A549 (cell line): ENCODE results near the gene NRARP. TPM values are rescaled to one million over a fixed set of nuclear protein-coding genes. Genes with fewer than 3 reads are reported as not detected.
"Not testable (repeated sequence)": the region's sequence is repeated elsewhere in the genome, so short reads cannot be mapped to it uniquely, and the experiment has no call there.

Source experiments
- ATAC-seq, 2 experiments: fragments of 200-7000 bp in 1 of 2; fragments of >200 bp in 1 of 2; cut with Nextera tagmentation in 1 of 2; cut with Tn5 transposase in 1 of 2; 3 replicates each; pipeline versions ENCODE4 v1.8.0 to v1.9.1; 2018 to 2020; ENCODE audit warnings: mild to moderate bottlenecking in 1 of 2, moderate library complexity in 1 of 2
- CTCF ChIA-PET: fragments of 300-600 bp; sonication (Branson Sonifier 250); formaldehyde crosslinking; extraction: SDS; loops from one replicate; lab custom pipeline; 2021; ENCODE audit warnings: antibody characterized with exemption, inconsistent platforms; lab: Yijun Ruan, JAX
- POLR2A ChIA-PET: fragments of 350-600 bp; formaldehyde crosslinking; extraction: SDS; loops from one replicate; lab custom pipeline; 2021; ENCODE audit warnings: antibody characterized with exemption, inconsistent platforms; lab: Yijun Ruan, JAX
- DNase-seq, 2 experiments: peaks; one replicate each; pipeline versions ENCODE4 v3.0.0 to v3.0.0-alpha.2; 2011 to 2016; ENCODE audit warnings: low read depth in 1 of 2, low spot score in 1 of 2
- FAIRE-seq: peaks from 2 replicates; lab custom pipeline; 2011; peaks lifted over from hg19 to GRCh38; lab: Jason Lieb, UNC
- H3K27ac ChIP-seq, 2 experiments: fragments of >200 bp; sonication (Bioruptor Twin); formaldehyde crosslinking; 3 replicates each; pipeline ENCODE4 v1.5.1; 2016 to 2017
- H3K4me1 ChIP-seq: fragments of >200 bp; sonication (Bioruptor Twin); formaldehyde crosslinking; 3 replicates; pipeline ENCODE4 v1.6.1; 2016
- H3K4me2 ChIP-seq: fragments of >200 bp; sonication (Bioruptor Twin); formaldehyde crosslinking; 3 replicates; pipeline ENCODE4 v1.6.1; 2016
- H3K4me3 ChIP-seq: fragments of >200 bp; sonication (Bioruptor Twin); formaldehyde crosslinking; 3 replicates; pipeline ENCODE4 v1.5.1; 2016
- H3K9me3 ChIP-seq: fragments of >200 bp; sonication (Bioruptor Twin); formaldehyde crosslinking; 3 replicates; pipeline ENCODE4 v1.6.1; 2016
- CBX8 ChIP-seq: fragments of 200-600 bp; sonication (generic); IDR thresholded peaks from 2 replicates; pipeline ENCODE4 v1.6.1; 2016
- FOSL2 ChIP-seq, 2 experiments: fragments of 450-650 bp in 1 of 2; fragments of >200 bp in 1 of 2; sonication (Bioruptor Twin) in 1 of 2; formaldehyde crosslinking; IDR thresholded peaks; 2 replicates each; pipeline versions ENCODE4 v1.5.0 to v1.6.1; 2016 to 2020; ENCODE audit warnings: mild to moderate bottlenecking in 1 of 2, moderate library complexity in 1 of 2
- HDAC2 ChIP-seq: fragments of 200-600 bp; sonication (generic); IDR thresholded peaks from 2 replicates; pipeline ENCODE4 v1.6.1; 2016
- HOXB5 ChIP-seq: fragments of 250-450 bp; sonication (Bioruptor Pico); IDR thresholded peaks from 2 replicates; pipeline ENCODE4 v1.5.0; 2020; ENCODE audit warnings: mild to moderate bottlenecking, moderate library complexity
- JUN ChIP-seq, 2 experiments: fragments of >200 bp; sonication (Bioruptor Twin); formaldehyde crosslinking; IDR thresholded peaks; 2 replicates in 1 of 2; 3 replicates in 1 of 2; pipeline ENCODE4 v1.6.1; 2016 to 2017
- JUNB ChIP-seq: fragments of >200 bp; sonication (Bioruptor Twin); formaldehyde crosslinking; IDR thresholded peaks from 2 replicates; pipeline ENCODE4 v1.6.1; 2016
- MAZ ChIP-seq: fragments of 150-350 bp; IDR thresholded peaks from 2 replicates; pipeline ENCODE4 v1.6.1; 2014; ENCODE audit warnings: antibody characterized with exemption, low read depth, low read length, borderline replicate concordance
- MYC ChIP-seq: IDR thresholded peaks from 2 replicates; pipeline ENCODE4 v1.6.1; 2012; ENCODE audit warnings: mild to moderate bottlenecking, inconsistent platforms, low read length, improper control_type of control experiment, borderline replicate concordance
- POLR2A ChIP-seq: IDR thresholded peaks from 2 replicates; pipeline ENCODE4 v1.6.1; 2012; ENCODE audit warnings: mild to moderate bottlenecking, low read length
- RAD21 ChIP-seq, 2 experiments: fragments of >200 bp in 1 of 2; sonication (Bioruptor Twin) in 1 of 2; formaldehyde crosslinking in 1 of 2; IDR thresholded peaks in 1 of 2; conservative IDR thresholded peaks in 1 of 2; 2 replicates in 1 of 2; 3 replicates in 1 of 2; pipeline ENCODE4 v1.6.1; 2012 to 2018; ENCODE audit warnings: inconsistent platforms in 1 of 2
- RCOR1 ChIP-seq: fragments of 150-350 bp; IDR thresholded peaks from 2 replicates; pipeline ENCODE4 v1.6.1; 2014; ENCODE audit warnings: antibody characterized with exemption, low read length, low read depth
- RFX5 ChIP-seq: fragments of 450-650 bp; IDR thresholded peaks from 2 replicates; pipeline ENCODE4 v1.7.1; 2014; ENCODE audit warnings: antibody characterized with exemption, mild to moderate bottlenecking, moderate library complexity
- RNF2 ChIP-seq: fragments of 200-600 bp; sonication (generic); IDR thresholded peaks from 2 replicates; pipeline ENCODE4 v1.6.1; 2016; ENCODE audit warnings: low read depth, mild to moderate bottlenecking, antibody characterized with exemption, moderate library complexity, borderline replicate concordance
- SREBF2 ChIP-seq: fragments of 450-650 bp; IDR thresholded peaks from 2 replicates; pipeline ENCODE4 v1.6.1; 2014; ENCODE audit warnings: mild to moderate bottlenecking, moderate library complexity
- TFCP2L1 ChIP-seq: fragments of 250-450 bp; sonication (Bioruptor Pico); IDR thresholded peaks from 2 replicates; pipeline ENCODE4 v1.5.0; 2021; ENCODE audit warnings: mild to moderate bottlenecking
- TP53 ChIP-seq: fragments of 250-450 bp; sonication (Bioruptor Pico); IDR thresholded peaks from 2 replicates; pipeline ENCODE4 v1.5.0; 2021; ENCODE audit warnings: mild to moderate bottlenecking, moderate library complexity
- ZC3H11A ChIP-seq: fragments of 450-650 bp; IDR thresholded peaks from 2 replicates; pipeline ENCODE4 v1.6.1; 2014; ENCODE audit warnings: antibody characterized with exemption, mild to moderate bottlenecking
- ZFP36 ChIP-seq: fragments of 450-650 bp; IDR thresholded peaks from 2 replicates; pipeline ENCODE4 v1.6.1; 2014; ENCODE audit warnings: borderline replicate concordance; ENCODE audit not compliant: partially characterized antibody
- WGBS: methylation state at CpG from one replicate; pipeline ENCODE4 v1.1.6; 2017; ENCODE audit errors: missing lambda C conversion rate; 5-methylcytosine and 5-hydroxymethylcytosine counted together
- polyA plus RNA-seq, 4 experiments: library from polyadenylated mRNA; depleted of rRNA in 3 of 4; stranded (reverse); fragments of >200 nt; fragmentation: RNase III in 1 of 4; extraction: RNeasy Plus Mini Kit Qiagen cat#74134 plus additional on column Dnase treatment in 1 of 4; gene quantifications; 2 replicates in 3 of 4; 3 replicates in 1 of 4; pipeline ENCODE4 v1.2.3, GENCODE V29; 2011 to 2017
- TF ChIP-seq, protein P1 (sequence below): IDR thresholded peaks from 2 replicates; pipeline ENCODE4 v1.6.1; 2012
- TF ChIP-seq, protein P2 (sequence below): fragments of >200 bp; sonication (Bioruptor Twin); formaldehyde crosslinking; IDR thresholded peaks from 2 replicates; pipeline ENCODE4 v1.6.1; 2016
- TF ChIP-seq, protein P3 (sequence below): fragments of >200 bp; sonication (Bioruptor Twin); formaldehyde crosslinking; IDR thresholded peaks from 3 replicates; pipeline ENCODE4 v1.6.1; 2016
- TF ChIP-seq, protein P4 (sequence below): fragments of 450-650 bp; IDR thresholded peaks from 2 replicates; pipeline ENCODE4 v1.6.1; 2014; ENCODE audit warnings: antibody characterized with exemption
- TF ChIP-seq, protein P5 (sequence below): fragments of >200 bp; sonication (Bioruptor Twin); formaldehyde crosslinking; IDR thresholded peaks from 3 replicates; pipeline ENCODE4 v1.5.1; 2016

The NRARP gene
- polyA plus RNA-seq, 2 of the 4 experiments (the other 2 are of a cell fraction), result 1.3 to 5.1 TPM

DNA sequence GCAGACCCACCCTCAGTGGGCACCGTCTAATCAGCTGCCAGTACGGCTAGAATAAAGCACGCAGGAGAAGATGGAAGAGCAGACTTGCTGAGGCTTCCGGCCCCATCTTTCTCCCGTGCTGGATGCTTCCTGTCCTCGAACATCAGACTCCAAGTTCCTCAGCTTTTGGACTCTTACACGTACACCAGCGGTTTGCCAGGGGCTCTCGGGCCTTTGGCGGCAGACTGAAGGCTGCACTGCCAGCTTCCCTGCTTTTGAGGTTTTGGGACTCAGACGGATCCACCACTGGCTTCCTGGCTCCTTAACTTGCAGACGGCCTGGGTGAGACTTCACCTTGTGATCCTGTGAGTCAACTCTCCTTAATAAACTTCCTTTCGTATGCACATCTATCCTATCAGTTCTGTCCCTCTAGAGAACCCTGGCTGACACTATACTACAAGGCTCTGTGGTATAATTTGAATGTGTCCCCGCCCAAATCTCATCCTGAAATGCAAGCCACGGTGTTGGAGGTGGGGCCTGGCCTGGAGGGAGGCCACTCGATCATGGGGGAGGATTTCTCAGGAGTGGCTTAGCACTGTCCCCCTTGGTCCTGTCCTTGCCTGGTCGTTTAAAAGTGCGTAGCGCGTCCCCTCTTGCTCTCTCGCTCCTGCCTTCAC is 31.1 kb upstream of the NRARP start (continued):
- TF ChIP-seq RCOR1, result no peak
- TF ChIP-seq, protein P1, sequence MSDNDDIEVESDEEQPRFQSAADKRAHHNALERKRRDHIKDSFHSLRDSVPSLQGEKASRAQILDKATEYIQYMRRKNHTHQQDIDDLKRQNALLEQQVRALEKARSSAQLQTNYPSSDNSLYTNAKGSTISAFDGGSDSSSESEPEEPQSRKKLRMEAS, result no peak
- TF ChIP-seq, protein P2, sequence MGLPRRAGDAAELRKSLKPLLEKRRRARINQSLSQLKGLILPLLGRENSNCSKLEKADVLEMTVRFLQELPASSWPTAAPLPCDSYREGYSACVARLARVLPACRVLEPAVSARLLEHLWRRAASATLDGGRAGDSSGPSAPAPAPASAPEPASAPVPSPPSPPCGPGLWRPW, result no peak
- no peak for TF ChIP-seq HDAC2
- TF ChIP-seq MYC, result no peak
- TF ChIP-seq, all 56 proteins: peak for 0

DNA sequence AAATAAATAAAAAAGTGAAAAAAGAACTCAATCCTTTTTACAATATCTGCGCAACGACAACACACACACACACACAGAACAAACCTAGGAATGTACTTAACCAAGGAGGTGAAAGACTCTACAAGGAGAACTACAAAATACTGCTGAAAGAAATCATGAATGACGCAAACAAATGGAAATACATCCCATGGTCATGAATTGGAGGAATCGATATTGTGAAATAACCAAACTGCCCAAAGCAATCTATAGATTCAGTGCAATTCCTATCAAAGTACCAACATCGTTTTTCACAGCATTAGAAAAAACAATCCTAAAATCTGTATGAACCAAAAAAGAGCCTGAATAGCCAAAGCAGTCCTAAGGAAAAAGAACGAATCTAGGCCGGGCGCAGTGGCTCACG is 29.9 kb upstream of the NRARP start:
- Histone ChIP-seq H3K4me2 (no peak overlapping the region), H3K4me1 (no peaks in the 10 kb centered on the region), H3K9me3 (peaks cover 18% of the 10 kb centered on the region; the same call in 2 of the 3 replicates), H3K27ac (no peak overlapping the region), H3K4me3 (no peak overlapping the region)
- no peak for FAIRE-seq
- ChIA-PET CTCF (no interaction called here), POLR2A (no interaction called here)
- 83% methylated on average over 9 of the region's 9 CpGs for WGBS
- ATAC-seq, result no peak
- TF ChIP-seq HDAC2, result no peak
- no peak for TF ChIP-seq FOSL2 (IDR thresholded peaks at IDR 0.05)
- TF ChIP-seq FOSL2 (CRISPR knock-in tag; IDR thresholded peaks at IDR 0.05), result no peak
- TF ChIP-seq RNF2, result no peak
- no peak for TF ChIP-seq TFCP2L1 (CRISPR knock-in tag)
- TF ChIP-seq, protein P3, sequence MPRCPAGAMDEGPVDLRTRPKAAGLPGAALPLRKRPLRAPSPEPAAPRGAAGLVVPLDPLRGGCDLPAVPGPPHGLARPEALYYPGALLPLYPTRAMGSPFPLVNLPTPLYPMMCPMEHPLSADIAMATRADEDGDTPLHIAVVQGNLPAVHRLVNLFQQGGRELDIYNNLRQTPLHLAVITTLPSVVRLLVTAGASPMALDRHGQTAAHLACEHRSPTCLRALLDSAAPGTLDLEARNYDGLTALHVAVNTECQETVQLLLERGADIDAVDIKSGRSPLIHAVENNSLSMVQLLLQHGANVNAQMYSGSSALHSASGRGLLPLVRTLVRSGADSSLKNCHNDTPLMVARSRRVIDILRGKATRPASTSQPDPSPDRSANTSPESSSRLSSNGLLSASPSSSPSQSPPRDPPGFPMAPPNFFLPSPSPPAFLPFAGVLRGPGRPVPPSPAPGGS, result no peak
- TF ChIP-seq CBX8, result no peak
- TF ChIP-seq TP53 (CRISPR knock-in tag), result no peak
- TF ChIP-seq HOXB5 (CRISPR knock-in tag), result no peak
- TF ChIP-seq RFX5, result no peak
- TF ChIP-seq RCOR1, result no peak
- TF ChIP-seq RAD21 (conservative IDR thresholded peaks at IDR 0.05 in 1 of 2, IDR thresholded peaks at IDR 0.05 in 1 of 2), result no peak
- no peak for TF ChIP-seq ZC3H11A
- no peak for TF ChIP-seq JUNB
- TF ChIP-seq, protein P4, sequence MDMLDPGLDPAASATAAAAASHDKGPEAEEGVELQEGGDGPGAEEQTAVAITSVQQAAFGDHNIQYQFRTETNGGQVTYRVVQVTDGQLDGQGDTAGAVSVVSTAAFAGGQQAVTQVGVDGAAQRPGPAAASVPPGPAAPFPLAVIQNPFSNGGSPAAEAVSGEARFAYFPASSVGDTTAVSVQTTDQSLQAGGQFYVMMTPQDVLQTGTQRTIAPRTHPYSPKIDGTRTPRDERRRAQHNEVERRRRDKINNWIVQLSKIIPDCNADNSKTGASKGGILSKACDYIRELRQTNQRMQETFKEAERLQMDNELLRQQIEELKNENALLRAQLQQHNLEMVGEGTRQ, result no peak
- no peak for DNase-seq

DNA sequence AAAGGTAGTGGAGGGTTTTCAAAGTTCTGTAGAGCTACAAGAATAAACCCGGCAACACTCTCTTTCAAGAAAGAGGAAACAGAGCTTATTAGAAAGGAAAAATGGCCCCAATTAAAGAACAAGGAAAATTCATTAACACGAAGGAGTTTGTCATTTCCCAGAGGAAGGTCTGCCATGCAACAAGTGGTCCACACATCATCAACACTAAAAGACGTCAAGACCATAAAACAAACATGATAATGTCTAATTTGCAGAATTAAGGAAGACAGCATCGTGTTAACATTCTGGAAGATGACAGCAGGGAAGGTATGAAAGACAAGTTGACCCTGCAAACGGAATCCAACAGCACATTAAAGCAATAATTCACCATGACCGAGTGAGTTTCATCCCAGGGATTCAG is 28.6 kb upstream of the NRARP start:
- POLR2A ChIA-PET, result no interaction called here
- CTCF ChIA-PET, result no interaction called here
- Histone ChIP-seq H3K4me2 (no peak overlapping the region), H3K9me3 (peaks cover 8% of the 10 kb centered on the region; the same call in 2 of the 3 replicates), H3K27ac (no peak overlapping the region), H3K4me1 (no peaks in the 10 kb centered on the region), H3K4me3 (no peak overlapping the region)
- ATAC-seq, result no peak
- DNase-seq, result no peak
- no peak for FAIRE-seq
- 43% methylated on average over 6 of the region's 6 CpGs for WGBS
- TF ChIP-seq SREBF2 (no peak), MAZ (no peak), JUN (IDR thresholded peaks at IDR 0.05) (no peak), POLR2A (no peak), ZFP36 (no peak)
- TF ChIP-seq, protein P5, sequence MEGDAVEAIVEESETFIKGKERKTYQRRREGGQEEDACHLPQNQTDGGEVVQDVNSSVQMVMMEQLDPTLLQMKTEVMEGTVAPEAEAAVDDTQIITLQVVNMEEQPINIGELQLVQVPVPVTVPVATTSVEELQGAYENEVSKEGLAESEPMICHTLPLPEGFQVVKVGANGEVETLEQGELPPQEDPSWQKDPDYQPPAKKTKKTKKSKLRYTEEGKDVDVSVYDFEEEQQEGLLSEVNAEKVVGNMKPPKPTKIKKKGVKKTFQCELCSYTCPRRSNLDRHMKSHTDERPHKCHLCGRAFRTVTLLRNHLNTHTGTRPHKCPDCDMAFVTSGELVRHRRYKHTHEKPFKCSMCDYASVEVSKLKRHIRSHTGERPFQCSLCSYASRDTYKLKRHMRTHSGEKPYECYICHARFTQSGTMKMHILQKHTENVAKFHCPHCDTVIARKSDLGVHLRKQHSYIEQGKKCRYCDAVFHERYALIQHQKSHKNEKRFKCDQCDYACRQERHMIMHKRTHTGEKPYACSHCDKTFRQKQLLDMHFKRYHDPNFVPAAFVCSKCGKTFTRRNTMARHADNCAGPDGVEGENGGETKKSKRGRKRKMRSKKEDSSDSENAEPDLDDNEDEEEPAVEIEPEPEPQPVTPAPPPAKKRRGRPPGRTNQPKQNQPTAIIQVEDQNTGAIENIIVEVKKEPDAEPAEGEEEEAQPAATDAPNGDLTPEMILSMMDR, result no peak

DNA sequence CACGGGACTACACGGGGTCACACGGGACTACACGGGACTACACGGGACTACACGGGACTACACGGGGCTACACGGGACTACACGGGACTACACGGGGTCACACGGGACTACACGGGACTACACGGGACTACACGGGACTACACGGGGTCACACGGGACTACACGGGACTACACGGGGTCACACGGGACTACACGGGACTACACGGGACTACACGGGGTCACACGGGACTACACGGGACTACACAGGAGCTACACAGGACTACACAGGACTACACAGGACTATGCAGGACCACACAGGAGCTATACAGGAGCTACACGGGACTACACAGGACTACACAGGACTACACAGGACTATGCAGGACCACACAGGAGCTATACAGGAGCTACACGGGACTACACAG is 27.5 kb upstream of the NRARP start:
- POLR2A ChIA-PET, CTCF ChIA-PET, FAIRE-seq: not testable (repeated sequence)

More for the DNA sequence above, 27.5 kb upstream of the NRARP start:
- not testable (repeated sequence) for H3K4me2 ChIP-seq, ATAC-seq, H3K9me3 ChIP-seq, H3K4me3 ChIP-seq, H3K27ac ChIP-seq, DNase-seq, H3K4me1 ChIP-seq
- 29% methylated on average over 6 of the region's 26 CpGs for WGBS
